GM18861 (cell line): Measurements from ENCODE around the gene RNF207.

Source experiments
- ATAC-seq: cut with Tn5 transposase; IDR thresholded peaks from one replicate; pipeline ENCODE4 v1.9.1; 2021; ENCODE audit not compliant: unreplicated experiment

Gene RNF207

GRCh38 chr1:6174621-6175410 lies 31.1 kb upstream of the RNF207 start:
- no peak for ATAC-seq

GRCh38 chr1:6175411-6175828 lies 30.5 kb upstream of the RNF207 start:
- ATAC-seq = no peak

GRCh38 chr1:6176779-6177178 lies 29.1 kb upstream of the RNF207 start:
- no peak for ATAC-seq

- no peak for ATAC-seq
These were observed 28.1 kb upstream of the RNF207 start for GRCh38 chr1:6177681-6178380.

- ATAC-seq = no peak
These were observed 27.0 kb upstream of the RNF207 start for GRCh38 chr1:6178751-6179563.

- no peak for ATAC-seq
These were observed 26.2 kb upstream of the RNF207 start for GRCh38 chr1:6179564-6180175.

GRCh38 chr1:6180268-6180706 lies 25.6 kb upstream of the RNF207 start, which contains the start of gene CHD5:
TSS of gene CHD5 (minus strand) at chr1:6180321. CDS start at chr1:6180023, 298 bp downstream.
- no peak for ATAC-seq

GRCh38 chr1:6180707-6181311 lies 25.1 kb upstream of the RNF207 start:
- no peak for ATAC-seq

- no peak for ATAC-seq
These were observed 24.6 kb upstream of the RNF207 start for GRCh38 chr1:6181347-6181770.

- ATAC-seq = no peak
These were observed 22.4 kb upstream of the RNF207 start for GRCh38 chr1:6183520-6183989.

- ATAC-seq = no peak
These were observed 21.7 kb upstream of the RNF207 start for GRCh38 chr1:6184083-6184783.

- no peak for ATAC-seq
These were observed 20.8 kb upstream of the RNF207 start for GRCh38 chr1:6185151-6185550.

GRCh38 chr1:6185635-6186382 lies 20.1 kb upstream of the RNF207 start:
- ATAC-seq = no peak

GRCh38 chr1:6188466-6188865 lies 17.5 kb upstream of the RNF207 start:
- no peak for ATAC-seq

- ATAC-seq = no peak
These were observed 14.0 kb upstream of the RNF207 start for GRCh38 chr1:6191968-6192367.

GRCh38 chr1:6197746-6198427 lies 8.0 kb upstream of the RNF207 start:
- no peak for ATAC-seq

- ATAC-seq = peak; percentile 14
These were observed 7.1 kb upstream of the RNF207 start for GRCh38 chr1:6198646-6199297.
